NCI-H1105 (cell line): ENCODE results near the gene DNASE1L3.
"Not testable (repeated sequence)": the region's sequence is repeated elsewhere in the genome, so short reads cannot be mapped to it uniquely, and the experiment has no call there.

Experiments used
- DNase-seq: peaks from one replicate; lab custom pipeline; 2025; lab: John Stamatoyannopoulos, UW

Gene DNASE1L3

DNA sequence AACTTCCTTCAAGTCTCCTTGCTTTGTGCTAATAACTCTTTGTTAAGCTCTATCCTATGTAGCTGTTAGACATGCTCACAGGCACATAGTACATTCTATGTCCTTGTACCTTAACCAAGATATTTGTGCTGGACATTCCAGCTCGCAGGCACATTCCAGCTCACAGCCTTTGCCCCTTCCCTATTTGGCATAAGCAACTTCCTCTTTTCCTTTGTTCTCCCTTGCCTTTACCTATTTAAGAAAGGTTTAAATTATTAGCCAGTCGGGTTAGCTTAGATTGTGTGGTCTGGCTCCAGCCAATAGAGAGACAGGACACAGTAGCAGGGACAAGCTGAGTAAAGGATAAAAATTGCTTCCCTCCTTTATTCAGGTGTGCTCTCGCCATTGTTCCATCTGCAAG is 9.3 kb downstream of the DNASE1L3 start:
- DNase-seq = not testable (repeated sequence)

DNA sequence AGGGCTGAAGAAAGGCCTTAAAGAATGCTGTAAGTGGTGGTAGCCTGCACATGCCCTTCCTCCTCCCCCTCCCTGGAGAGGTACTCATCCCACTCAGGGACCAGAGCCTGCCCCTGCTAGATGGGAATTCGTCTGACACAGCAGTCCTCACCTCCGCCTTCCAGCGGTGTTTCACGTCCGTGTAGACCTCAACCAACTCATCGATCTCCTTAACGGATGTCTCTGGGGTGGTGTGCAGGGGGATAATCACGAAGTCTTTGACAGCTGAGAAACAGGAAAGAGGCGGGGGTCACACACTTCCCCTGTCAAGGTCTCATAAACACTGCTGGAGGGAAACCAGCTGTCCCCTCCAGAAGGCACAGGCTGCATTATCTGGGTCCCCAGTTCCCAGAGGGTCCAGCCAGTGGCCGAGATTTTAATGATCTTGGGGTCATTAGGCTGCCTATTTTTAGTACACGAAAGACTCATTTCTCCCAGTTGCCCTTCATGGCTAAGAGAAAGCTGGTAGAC is 9.9 kb downstream of the DNASE1L3 start:
- no peak for DNase-seq

DNA sequence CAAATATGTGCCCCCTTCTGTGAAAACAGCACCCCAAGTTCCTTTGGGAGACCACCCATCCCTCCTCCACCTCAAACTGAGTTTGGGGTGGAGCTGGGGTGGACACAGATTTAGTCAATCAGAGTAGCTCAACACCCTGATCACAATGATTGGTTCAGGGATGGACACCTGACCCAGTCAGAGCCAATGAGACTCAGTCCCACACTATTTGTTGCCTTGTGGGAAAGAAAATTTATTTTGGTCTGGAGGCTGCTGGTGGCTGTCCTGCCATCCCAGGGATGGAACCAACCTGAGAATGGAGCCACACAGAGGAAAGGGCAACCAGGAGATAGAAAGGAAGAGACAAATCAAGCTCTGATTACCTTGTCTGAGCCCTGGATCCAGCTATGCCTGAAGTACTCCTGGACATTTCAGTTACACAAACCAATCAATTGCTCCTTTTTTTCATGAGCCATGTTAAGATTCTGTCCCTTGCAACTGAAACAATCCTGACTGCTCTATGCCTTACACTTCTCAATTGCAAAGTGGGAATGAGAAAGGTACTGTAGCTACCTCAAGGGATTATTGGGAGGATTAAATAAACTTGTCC is 10.6 kb downstream of the DNASE1L3 start:
- no peak for DNase-seq

DNA sequence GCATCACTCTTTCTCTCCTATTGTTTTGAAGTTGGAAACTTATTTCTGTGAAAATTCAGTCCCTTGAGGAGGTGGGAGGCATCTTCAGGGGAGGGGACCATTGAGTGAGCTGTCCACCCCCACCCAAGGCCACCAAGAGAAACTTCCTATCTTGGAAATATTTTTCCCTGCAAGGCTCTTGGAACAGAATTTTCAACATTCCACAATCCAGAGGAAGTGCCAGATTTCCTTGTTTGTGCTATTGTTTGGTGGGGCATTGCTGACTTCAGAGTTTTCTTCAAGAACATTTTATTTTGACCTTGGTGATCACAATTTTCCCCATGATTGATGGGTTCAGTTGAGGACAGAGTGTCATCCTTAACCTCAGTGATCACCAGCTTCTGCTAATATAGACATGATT is 12.0 kb downstream of the DNASE1L3 start:
- no peak for DNase-seq

DNA sequence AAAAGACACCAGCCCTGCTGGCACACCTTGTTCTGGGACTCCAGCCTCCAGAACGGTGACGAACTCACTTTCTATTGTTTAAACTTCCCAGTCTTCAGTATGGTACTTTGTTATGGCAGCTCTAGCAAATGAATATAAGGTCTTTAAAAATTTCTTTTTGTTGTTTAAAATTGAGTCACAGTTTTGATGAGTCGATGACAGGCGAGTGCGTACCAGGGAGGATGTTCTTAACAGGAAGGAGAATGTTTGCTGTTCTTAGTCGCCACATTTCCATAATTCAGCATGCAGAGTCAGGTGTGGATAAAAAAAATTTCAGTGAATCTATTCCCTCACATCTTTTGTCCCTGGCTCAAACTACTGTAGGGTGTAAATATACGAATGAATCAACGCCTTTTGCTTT is 12.4 kb downstream of the DNASE1L3 start:
- no peak for DNase-seq

DNA sequence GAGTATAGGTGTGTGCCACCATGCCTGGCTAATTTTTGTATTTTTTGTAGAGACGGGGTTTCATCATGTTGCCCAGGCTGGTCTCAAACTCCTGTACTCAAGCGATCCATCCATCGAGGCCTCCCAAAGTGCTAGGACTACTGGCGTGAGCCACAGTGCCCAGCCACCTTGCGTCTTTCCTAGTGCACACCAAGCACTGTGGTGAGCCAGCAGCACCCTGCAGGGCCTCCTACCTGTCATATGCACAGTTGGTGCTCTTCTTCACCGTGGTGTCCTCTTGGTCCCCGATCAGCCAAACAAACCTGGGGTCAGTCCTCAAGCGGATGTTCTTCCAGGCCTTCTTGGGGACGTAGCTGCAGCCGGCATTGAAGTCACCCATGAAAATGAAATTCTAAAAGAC is 13.2 kb downstream of the DNASE1L3 start:
- DNase-seq = no peak

DNA sequence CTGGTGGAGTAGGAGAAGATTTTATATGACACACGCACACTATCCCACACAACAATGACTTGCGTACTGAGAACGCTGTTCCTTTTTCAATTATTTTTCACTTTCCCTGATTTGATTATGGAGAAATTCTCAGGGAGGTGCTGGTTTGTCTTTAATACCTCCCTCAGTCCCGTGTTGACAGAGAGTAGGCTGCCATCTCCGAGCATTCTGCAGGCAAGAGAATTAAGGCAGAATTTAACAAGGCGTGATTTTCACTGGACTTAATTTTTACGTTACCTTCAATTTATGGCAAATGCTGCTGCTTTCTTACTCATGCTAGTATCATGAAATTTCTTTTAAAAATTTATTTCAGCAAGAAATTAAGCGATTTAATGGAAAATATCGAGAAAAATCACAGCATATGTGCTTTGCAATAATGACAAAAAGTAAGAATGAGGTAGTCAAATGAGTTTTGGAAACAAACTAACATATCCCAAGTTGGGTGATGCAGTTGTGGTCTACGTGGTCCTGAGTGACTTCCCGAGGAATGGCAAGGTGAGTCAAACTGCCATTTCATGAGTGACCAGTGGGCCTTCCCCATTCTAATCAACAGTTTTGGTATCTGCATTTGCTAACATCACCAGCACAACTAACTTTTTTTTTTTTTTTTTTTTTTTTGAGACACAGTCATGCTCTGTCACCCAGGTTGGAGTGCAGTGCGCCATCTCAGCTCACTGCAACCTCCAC is 16.9 kb downstream of the DNASE1L3 start:
- no peak for DNase-seq

DNA sequence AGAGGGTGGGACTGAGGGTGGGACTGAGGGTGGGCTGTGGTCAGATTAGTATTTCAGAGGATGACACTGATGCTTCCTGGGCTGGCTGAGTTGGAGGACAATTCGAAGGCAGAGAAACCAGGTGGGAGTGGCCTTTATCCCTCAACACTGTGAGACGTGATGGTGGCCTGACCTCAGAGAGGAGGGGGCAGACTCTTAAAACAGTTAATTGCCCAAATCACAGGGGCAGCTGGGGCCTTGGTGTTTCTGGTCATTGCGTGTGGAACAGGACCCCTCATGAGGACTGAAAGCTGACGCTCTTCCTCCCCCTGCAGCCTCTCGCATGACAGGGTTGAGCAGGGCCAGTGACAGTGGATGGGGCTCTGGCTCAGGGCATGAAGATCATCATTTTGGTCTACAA is 18.7 kb downstream of the DNASE1L3 start:
- DNase-seq = no peak

DNA sequence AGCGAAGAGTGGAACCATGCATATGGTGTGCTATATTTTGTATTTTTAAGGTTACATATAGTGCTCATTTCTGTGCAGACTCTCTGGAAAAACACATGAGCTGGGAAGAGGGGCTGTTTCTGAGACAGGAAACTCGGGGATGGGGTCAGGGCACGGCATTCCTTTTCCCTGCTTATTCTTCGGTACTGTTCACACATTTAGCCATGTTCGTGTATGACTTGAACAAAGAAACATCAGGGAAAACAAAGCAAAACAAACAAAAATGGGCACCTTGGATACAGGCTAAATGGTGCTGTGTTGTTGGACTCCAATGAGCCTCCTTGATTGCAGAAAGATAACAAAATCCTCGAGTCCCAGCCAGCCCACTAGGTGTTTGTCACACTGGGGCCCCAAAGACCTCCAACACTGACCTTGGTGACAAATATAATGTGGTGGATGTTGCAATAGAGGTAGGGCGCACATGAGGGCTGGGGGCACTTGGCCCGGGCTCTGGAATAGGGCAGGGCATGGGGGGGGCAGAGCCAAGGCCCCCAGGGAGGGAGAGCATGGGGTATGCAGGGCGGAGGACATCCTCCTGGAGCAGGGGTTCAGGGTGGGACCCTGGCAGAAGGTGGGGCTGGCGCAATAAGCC is 19.3 kb downstream of the DNASE1L3 start:
- DNase-seq = no peak

DNA sequence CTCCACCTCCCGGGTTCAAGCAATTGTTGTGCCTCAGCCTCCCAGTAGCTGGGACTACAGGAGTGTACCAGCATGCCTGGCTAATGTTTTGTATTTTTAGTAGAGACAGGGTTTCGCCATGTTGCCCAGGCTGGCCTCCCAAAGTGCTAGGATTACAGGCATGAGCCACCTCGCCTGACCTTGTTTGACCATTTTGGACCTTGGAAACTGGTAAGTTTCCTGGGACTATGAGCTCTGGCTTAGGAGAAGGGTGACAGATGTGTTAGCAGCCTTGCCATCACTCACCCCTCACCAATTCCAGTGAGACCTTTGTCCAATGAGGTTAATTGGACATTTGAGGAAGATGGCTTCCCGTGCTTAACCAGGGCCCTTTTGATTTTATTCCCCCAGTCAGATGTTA is 19.9 kb downstream of the DNASE1L3 start:
- no peak for DNase-seq

DNA sequence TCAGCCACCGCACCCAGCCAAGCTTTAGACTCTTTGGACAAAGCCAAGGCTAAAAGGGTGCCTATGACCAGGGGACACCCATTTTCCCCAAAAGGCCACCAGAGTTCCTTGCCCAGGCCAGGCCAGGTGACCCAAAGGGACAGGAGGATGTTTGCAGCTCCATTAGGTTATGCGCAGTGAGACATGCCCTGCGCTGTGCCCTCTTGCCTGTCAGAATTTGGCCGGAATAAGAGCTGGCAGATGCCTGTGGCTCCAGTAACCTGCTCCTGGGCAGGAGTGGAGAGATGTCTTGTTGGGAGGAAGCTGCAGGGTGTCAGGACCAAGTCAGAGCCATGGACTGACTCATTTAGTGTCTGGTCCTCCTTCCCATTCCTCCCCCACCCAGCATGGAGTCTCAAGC is 20.5 kb downstream of the DNASE1L3 start:
- no peak for DNase-seq

DNA sequence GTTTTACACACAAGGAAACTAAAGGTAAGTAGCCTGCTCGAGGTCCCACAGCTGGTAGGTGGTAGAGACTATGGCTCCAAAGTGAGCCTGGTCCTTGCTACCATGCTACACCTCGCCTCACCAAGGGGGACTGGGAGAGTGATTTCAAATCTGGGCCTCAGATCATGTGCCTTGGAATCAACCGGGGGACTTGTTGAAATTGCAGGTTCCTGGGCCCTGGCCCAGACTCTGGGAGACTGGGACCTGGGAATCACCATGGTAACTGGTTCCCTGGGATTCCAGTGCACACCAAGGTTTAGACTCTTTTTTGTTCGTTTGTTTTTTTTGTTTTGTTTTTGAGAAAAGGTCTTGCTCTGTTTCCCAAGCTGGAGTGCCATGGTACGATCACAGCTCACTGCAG is 21.1 kb downstream of the DNASE1L3 start:
- no peak for DNase-seq

DNA sequence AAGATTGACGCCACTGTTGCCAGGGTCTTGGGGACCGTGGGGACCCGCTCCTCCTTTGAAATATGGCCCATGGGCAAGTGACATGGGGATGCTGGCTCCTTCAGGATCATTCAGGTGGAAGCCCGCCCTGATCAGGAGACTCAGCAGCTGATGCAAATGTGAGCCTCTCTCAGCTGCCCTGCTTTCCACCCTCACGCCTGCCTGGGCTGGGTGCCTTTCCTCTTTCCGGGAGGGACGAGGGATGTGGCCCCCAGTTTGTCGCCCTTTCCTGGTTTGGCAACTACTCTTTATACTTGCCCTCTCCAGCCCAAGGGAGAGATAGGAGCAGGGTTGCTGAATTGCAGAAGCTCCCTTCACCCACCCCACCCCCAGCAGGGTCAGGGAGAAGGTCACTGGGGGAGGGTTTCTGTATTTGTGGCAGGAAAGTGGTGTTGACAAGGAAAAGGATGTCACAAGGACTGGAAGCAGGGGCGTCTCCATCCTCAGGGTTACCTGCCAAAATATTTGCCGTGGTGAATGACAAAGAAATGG is 21.8 kb downstream of the DNASE1L3 start:
- DNase-seq = no peak

DNA sequence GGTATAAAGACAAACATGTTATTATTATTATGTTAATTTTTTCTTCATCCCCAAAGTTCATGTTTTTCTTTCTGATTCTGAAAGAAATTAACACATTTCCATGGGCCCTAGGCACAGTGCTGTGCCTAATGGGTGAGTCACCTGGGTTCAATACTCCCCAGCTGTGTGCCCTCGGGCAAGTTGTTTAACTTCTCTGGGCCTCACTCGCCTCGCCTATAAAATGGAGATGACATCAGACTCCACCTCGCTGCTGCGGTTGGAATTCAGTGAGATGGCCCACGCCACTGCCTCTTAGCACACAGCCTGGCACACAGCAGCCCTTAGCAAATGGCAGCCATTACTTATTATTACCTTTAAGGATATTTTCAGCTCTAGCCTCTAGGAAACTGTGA is 22.6 kb downstream of the DNASE1L3 start:
- no peak for DNase-seq

DNA sequence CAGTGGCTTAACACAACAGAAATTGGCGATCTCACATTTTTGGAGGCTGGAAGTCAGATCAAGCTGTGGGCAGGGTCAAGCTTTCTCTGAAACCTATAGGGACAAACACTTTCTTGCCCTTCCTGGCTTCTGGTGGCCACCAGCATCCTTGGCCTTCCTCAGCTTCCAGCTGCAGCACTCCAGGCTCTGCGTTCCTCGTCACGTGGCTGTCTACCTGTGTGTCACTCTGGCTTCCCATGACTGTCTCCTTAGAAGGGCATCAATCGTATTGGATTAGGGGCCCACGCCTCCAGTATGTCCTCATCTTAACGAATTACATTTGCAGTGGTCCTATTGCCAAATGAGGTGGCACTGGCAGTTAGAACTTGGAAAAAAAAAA is 25.8 kb downstream of the DNASE1L3 start:
- DNase-seq = no peak

DNA sequence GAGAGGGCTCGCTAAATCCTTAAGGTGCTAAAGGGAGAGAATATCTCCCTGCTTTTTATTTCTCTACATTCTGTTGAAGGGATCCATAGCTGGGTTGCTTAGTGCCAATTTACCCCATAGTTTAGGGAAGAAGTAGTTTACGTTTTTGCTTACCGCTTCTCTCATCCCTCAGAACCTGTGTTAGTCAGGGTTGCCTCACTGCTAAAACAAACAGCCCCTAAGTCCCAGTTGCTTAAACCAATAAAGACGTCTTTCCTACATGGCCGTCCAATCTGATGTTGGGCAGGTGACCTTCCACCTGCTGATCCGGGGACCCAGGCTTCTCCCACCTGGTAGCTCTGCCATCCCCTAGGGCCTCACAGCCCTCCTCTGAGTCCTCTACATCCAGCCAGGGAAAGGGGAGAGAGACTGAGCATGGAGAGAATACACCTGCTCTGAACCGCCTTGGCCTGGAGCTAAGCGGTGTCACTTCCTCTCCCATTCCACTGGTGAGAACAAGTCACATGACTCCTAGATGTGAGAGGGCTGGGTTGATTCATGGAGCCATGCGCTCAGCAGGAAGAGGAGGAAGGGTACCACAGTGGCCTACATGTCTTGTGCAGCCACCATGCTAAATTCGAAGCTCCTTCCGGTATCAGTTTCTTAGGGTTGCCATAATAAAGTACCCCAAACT is 26.3 kb downstream of the DNASE1L3 start:
- DNase-seq = no peak

DNA sequence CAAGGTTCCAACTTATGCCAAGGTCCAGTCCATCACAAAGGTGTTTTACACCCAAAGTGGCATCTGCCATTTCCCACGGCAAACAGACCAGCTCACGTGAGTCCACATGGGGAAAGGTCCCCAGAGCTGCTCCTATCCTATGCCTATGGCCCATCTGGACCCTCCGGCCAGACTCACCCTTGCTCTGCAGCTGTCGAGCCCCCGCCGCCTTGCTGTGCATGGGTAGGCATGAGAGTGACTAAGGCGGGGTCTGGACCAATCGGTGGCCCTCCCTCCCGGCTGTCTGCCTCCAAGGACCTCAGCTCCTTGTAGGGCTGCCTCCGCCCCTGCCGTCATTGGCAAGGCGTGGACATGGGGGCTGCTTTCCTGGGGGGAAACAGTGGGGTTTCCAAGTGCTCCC is 26.9 kb downstream of the DNASE1L3 start:
- DNase-seq = no peak

DNA sequence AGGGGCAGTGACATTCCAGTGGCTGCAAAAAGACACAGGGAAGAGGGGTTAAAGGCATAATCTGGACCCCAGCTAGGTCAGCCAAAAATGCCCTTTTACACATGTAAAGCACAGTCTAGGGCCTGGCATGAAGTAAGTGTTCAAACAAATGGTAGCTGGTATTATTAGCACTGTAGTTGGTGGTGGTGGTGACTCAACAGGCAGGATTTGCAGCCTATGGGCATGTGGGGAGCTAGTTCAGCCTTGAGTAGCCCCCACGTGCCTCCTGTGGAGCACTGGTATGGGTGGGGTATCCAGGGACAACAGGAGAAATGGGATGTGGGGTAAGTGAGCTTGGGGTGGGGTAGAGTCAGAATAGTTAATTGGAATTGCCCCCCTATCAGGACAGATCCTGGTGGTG is 27.6 kb downstream of the DNASE1L3 start:
- no peak for DNase-seq

DNA sequence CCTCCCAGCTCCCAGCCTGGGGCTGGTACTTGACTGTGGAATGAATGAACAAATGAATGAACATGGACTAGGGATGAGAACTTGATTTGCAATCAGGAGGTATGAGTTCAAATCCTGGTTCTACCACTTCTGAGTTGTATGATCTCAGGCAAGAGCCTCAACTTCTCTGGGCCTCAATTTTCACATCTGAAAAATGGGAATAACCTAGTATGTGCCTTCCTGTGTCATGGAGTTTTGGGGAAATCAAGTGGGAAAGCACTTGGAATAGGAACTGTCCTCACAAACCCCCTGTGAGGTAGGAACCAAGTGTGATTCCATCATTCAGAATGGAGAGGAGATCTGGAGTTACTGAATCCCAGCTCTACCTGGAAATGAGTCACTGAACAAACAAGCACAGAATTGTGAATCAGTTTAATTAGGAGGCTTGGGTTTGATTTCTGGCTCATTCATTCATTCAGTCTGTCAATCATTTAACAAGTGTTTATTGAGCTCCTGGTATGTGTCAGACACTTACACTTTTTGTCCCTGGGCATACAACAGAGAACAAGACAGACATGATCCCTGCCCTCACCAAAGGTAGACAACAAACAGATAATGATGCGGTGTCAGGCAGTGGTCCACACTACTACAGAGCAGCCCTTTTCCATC is 29.7 kb downstream of the DNASE1L3 start:
- no peak for DNase-seq

DNA sequence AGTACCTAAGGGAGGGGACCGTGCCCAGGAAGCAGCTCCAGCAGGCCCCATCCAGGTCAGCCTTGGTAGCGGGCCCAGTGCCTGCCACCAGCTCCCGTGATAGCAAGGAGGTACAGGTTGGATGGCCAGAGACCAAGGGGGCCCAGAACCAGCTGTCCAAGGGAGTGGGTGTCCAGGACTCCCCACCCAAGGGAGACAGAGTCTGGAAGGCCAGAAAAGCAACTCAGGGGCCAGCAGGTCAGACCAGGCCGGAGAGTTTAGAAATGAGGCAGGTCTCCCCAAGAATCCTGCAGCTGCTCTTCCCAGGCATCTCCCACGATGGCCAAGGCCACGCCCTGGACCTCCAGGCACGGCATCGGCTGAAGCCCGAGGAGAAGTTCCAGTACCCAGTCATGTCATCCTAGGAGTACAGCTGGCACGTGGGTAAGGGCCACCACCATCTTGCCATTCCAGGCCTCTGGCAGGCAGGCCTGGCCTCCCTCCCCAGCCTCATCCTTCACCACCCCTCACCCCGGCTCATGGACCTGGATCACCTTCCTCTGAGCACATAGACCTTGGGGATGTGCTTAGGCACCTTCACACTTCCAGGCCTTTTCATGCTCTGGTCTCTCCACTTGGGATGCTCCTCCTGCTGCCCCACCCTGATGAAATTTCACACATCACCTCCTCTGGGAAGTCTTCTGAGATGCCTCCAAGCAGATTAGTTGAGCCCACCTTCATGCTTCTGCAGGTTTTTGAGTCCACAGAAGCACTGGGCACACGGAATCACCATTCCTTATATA is 30.5 kb downstream of the DNASE1L3 start:
- no peak for DNase-seq
